Upper lobe of left lung (tissue), 6 donors: ENCODE measurements around the gene FAM110A. TPM values are rescaled to one million over a fixed set of nuclear protein-coding genes. Genes with fewer than 3 reads are reported as not detected.
A peak's percentile ranks its signal among the peaks of the same experiment; 100 is the strongest.
"Not testable (repeated sequence)": the region's sequence is repeated elsewhere in the genome, so short reads cannot be mapped to it uniquely, and the experiment has no call there.

Source experiments
- ATAC-seq, 2 donors: fragments of 200-7000 bp; cut with Tn5 transposase; one replicate each; pipeline ENCODE4 v1.9.1; 2022; ENCODE audit warnings: mild to moderate bottlenecking in 2 of 2, moderate library complexity in 2 of 2; ENCODE audit not compliant: low FRiP score in 2 of 2
- DNase-seq, 2 donors: peaks; one replicate each; pipeline ENCODE4 v3.0.0-alpha.2; 2019 to 2020
- H3K27ac ChIP-seq, 4 donors: fragments of 200-600 bp; sonication (generic); one replicate each; pipeline ENCODE4 v1.5.1; 2016 to 2019
- H3K27me3 ChIP-seq, 4 donors: fragments of 200-600 bp; sonication (generic); one replicate each; pipeline ENCODE4 v1.5.1; 2017 to 2019
- H3K36me3 ChIP-seq, 4 donors: fragments of 200-600 bp; sonication (generic); one replicate each; pipeline ENCODE4 v1.5.1; 2016 to 2019
- H3K4me1 ChIP-seq, 4 donors: fragments of 200-600 bp; sonication (generic); one replicate each; pipeline ENCODE4 v1.5.1; 2018 to 2019
- H3K4me3 ChIP-seq, 4 donors: fragments of 200-600 bp; sonication (generic); one replicate each; pipeline ENCODE4 v1.5.1; 2017 to 2019; ENCODE audit warnings: mild to moderate bottlenecking in 2 of 4, moderate library complexity in 1 of 4
- H3K9me3 ChIP-seq, 4 donors: fragments of 200-600 bp; sonication (generic); one replicate each; pipeline ENCODE4 v1.5.1; 2018 to 2019
- EP300 ChIP-seq, 4 donors: sonication (generic); formaldehyde crosslinking; IDR thresholded peaks; one replicate each; pipeline ENCODE4 v1.5.1; 2017; ENCODE audit warnings: antibody characterized with exemption in 4 of 4, control low read depth in 2 of 4
- POLR2A ChIP-seq, 4 donors: fragments of 450-650 bp; IDR thresholded peaks; one replicate each; pipeline ENCODE4 v1.5.1; 2016 to 2017; ENCODE audit warnings: antibody characterized with exemption in 4 of 4, mild to moderate bottlenecking in 2 of 4
- POLR2AphosphoS5 ChIP-seq, 2 donors: sonication (generic); formaldehyde crosslinking; IDR thresholded peaks; one replicate each; pipeline ENCODE4 v1.5.1; 2017; ENCODE audit warnings: antibody characterized with exemption in 2 of 2
- WGBS, 2 donors: methylation state at CpG; one replicate each; pipeline ENCODE4 v1.1.5; 2017 to 2018; 5-methylcytosine and 5-hydroxymethylcytosine counted together
- total RNA-seq, 6 donors: library from RNA; depleted of rRNA in 4 of 6; stranded (reverse); fragments of >200 nt in 4 of 6; gene quantifications; one replicate each; pipeline versions ENCODE4 v1.1.0 to v1.2.1, GENCODE V29; 2016 to 2021
- TF ChIP-seq, protein P1 (sequence below), 6 experiments: fragments of 450-650 bp in 4 of 6; fragments of 200-600 bp in 2 of 6; sonication (generic) in 2 of 6; IDR thresholded peaks; one replicate each; pipeline ENCODE4 v1.5.1; 2016 to 2019; ENCODE audit warnings: antibody characterized with exemption in 6 of 6
- donor health status: DM: no; HTN: no; CAD: no; lungs with moderate emphysema.
- donor health status: DM: no; HTN: yes; CAD: no; lungs with severe emphysema.

Gene FAM110A
- total RNA-seq, 6 donors from 2014 or later: 13.2 to 27.9 (median 19.9) TPM

GRCh38 chr20:889932-890463 is 56.5 kb downstream of the FAM110A start:
- Histone ChIP-seq H3K27me3 (peaks cover 0 to 2% (median 0%) of the 10 kb centered on the region in 4 donors), H3K27ac (no peak overlapping the region), H3K36me3 (no peaks in the 10 kb centered on the region), H3K4me3 (no peak overlapping the region), H3K9me3 (no peaks in the 10 kb centered on the region), H3K4me1 (peaks cover 0 to 8% (median 3%) of the 10 kb centered on the region in 4 donors)
- DNase-seq (no peak), ATAC-seq (no peak)
- WGBS, 2 donors: 68 to 80% methylated on average over 3 to 10 of the region's 10 CpGs
- TF ChIP-seq POLR2AphosphoS5 (IDR thresholded peaks at IDR 0.05) (no peak), EP300 (IDR thresholded peaks at IDR 0.05) (no peak), POLR2A (IDR thresholded peaks at IDR 0.05) (no peak)
- TF ChIP-seq, protein P1, sequence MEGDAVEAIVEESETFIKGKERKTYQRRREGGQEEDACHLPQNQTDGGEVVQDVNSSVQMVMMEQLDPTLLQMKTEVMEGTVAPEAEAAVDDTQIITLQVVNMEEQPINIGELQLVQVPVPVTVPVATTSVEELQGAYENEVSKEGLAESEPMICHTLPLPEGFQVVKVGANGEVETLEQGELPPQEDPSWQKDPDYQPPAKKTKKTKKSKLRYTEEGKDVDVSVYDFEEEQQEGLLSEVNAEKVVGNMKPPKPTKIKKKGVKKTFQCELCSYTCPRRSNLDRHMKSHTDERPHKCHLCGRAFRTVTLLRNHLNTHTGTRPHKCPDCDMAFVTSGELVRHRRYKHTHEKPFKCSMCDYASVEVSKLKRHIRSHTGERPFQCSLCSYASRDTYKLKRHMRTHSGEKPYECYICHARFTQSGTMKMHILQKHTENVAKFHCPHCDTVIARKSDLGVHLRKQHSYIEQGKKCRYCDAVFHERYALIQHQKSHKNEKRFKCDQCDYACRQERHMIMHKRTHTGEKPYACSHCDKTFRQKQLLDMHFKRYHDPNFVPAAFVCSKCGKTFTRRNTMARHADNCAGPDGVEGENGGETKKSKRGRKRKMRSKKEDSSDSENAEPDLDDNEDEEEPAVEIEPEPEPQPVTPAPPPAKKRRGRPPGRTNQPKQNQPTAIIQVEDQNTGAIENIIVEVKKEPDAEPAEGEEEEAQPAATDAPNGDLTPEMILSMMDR (IDR thresholded peaks at IDR 0.05): no peak

DNA sequence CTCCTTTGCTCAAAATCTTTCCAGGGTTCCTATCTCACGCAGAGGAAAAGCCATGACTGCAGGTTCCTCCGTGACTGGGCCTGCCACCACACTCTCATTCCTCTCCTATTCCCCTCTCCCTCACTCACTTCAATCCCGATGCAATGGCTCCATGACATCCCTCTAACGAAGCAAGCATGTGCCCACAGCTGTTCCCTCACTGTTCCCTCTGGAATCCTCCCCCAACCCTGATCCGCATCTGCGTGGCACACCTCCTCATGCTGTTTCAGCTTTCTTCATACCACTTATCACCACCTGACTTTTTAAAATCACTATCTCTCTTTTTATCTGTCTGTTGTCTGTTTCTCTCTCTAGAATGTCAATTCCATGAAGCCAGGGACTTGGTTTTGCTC is 57.1 kb downstream of the FAM110A start:
- H3K9me3 ChIP-seq: no peaks in the 10 kb centered on the region
- H3K4me1 ChIP-seq: peaks cover 0 to 7% (median 3%) of the 10 kb centered on the region in 4 donors
- no peak overlapping the region for H3K27ac ChIP-seq
- no peaks in the 10 kb centered on the region for H3K36me3 ChIP-seq
- ATAC-seq: no peak
- TF ChIP-seq POLR2A (IDR thresholded peaks at IDR 0.05) (no peak), EP300 (IDR thresholded peaks at IDR 0.05) (no peak), POLR2AphosphoS5 (IDR thresholded peaks at IDR 0.05) (no peak)
- TF ChIP-seq, protein P1 (IDR thresholded peaks at IDR 0.05): no peak
- 78 to 82% methylated on average over 6 of the region's 6 CpGs for WGBS, 2 donors
- DNase-seq: no peak
- no peak overlapping the region for H3K4me3 ChIP-seq
- H3K27me3 ChIP-seq: no peaks in the 10 kb centered on the region

DNA sequence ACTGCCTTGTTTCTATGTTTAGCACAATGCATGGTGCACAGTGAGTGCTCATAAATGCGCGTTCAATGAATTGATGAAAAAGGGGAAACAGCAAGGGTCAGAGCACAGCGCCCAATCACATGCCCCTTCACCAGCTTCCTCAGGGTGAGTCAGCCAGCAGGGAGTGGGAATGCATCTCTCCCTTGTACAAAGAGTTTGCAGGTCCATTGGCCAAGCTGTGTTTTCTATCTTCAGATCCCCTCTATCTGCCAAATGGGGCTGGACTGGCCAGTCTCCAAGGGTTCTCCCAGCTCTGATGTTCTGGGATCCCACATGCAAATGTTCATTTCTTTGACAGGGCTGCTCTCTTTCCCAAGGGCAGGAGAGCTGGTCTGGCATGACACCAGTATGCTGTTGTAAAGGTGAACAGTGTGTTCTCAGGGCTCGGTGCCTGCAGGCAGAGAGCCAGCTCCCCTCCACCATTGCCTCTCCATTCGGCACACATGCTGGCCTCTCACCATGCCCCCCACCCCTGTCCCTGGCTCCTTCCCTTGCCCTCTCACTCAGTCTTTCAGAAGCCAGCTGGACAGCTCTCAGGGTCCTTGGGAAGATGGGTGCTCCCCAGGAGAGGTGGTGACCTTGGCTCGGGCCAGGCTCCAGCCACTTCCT is 57.7 kb downstream of the FAM110A start:
- H3K27me3 ChIP-seq: no peaks in the 10 kb centered on the region
- H3K4me3 ChIP-seq: no peak overlapping the region
- no peaks in the 10 kb centered on the region for H3K9me3 ChIP-seq
- no peaks in the 10 kb centered on the region for H3K36me3 ChIP-seq
- H3K27ac ChIP-seq: no peak overlapping the region
- DNase-seq (peak in 1 of 2 donors; percentile 34), ATAC-seq (peak in 1 of 2 donors; percentile 22)
- TF ChIP-seq EP300 (IDR thresholded peaks at IDR 0.05) (no peak), POLR2A (IDR thresholded peaks at IDR 0.05) (no peak), POLR2AphosphoS5 (IDR thresholded peaks at IDR 0.05) (no peak)
- TF ChIP-seq, protein P1 (IDR thresholded peaks at IDR 0.05): no peak
- 58 to 60% methylated on average over 6 of the region's 6 CpGs for WGBS, 2 donors
- H3K4me1 ChIP-seq: peaks cover 0 to 7% (median 3%) of the 10 kb centered on the region in 4 donors

DNA sequence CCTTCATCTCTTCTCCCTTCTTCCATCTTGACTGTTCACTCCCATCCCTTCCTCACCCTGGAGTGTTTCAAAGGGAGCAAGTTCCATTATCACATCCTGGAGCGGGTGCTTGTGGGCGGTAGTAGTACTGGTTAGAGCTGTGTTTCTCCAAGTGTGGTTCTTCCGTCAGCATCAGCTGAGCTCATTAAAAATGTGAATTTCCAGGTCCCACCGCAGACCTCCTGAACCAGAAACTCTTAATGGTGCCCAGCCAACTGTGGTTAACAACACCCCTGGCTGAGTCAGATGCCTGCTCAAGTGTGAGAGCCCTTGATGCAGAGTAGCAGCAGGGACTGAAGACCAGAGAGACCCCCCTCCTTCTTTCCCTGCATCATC is 58.2 kb downstream of the FAM110A start:
- no peaks in the 10 kb centered on the region for H3K9me3 ChIP-seq
- H3K27me3 ChIP-seq: no peaks in the 10 kb centered on the region
- ATAC-seq: peak in 1 of 2 donors; percentile 25
- no peak overlapping the region for H3K4me3 ChIP-seq
- H3K4me1 ChIP-seq: peaks cover 0 to 7% (median 3%) of the 10 kb centered on the region in 4 donors
- no peak overlapping the region for H3K27ac ChIP-seq
- no peaks in the 10 kb centered on the region for H3K36me3 ChIP-seq
- DNase-seq: no peak
- TF ChIP-seq POLR2A (IDR thresholded peaks at IDR 0.05) (no peak), EP300 (IDR thresholded peaks at IDR 0.05) (no peak), POLR2AphosphoS5 (IDR thresholded peaks at IDR 0.05) (no peak)
- TF ChIP-seq, protein P1 (IDR thresholded peaks at IDR 0.05): no peak
- WGBS, 2 donors: 73 to 86% methylated on average over 4 of the region's 4 CpGs

DNA sequence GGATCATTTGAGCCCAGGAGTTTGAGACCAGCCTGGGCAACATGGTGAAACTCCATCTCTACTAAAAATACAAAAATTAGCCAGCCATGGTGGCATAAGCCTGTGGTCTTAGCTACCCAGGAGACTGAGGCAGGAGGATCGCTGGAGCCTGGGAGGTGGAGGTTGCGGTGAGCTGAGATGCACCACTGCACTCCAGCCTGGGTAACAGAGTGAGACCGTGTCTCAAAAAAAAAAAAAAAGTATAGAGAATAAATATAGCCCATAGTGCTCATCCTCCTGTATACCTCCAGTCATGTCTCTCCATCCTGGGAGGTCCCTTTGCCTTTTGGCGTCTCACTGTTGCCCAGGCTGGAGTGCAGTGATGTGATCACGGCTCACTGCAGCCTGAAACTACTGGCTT is 58.9 kb downstream of the FAM110A start:
- not testable (repeated sequence) for H3K9me3 ChIP-seq

More for the DNA sequence above, 58.9 kb downstream of the FAM110A start:
- not testable (repeated sequence) for H3K4me3 ChIP-seq, DNase-seq, H3K4me1 ChIP-seq, ATAC-seq, H3K27me3 ChIP-seq, H3K27ac ChIP-seq, H3K36me3 ChIP-seq
- WGBS, 2 donors: 75 to 86% methylated on average over 5 of the region's 5 CpGs

Other genes starting within 250 kb of the FAM110A start
- gene TCF15, start 223.4 kb upstream of the FAM110A start, total RNA-seq: 1 to 10 TPM in 2 of 6 donors, under 1 TPM in 3, not detected in 1; 0.14 to 1.4 (median 0.39) TPM
- gene SRXN1, start 180.5 kb upstream of the FAM110A start, total RNA-seq: 10 to 100 TPM; 10.5 to 58.2 (median 32.7) TPM
- not detected for gene SCRT2, start 157.9 kb upstream of the FAM110A start, total RNA-seq
- gene SLC52A3, start 65.2 kb upstream of the FAM110A start, total RNA-seq: 1 to 10 TPM in 5 of 6 donors, under 1 TPM in 1; 0.89 to 3.5 (median 3.1) TPM
- 1 to 10 TPM in 5 of 6 donors, under 1 TPM in 1; 0.39 to 3.0 (median 1.4) TPM for gene ANGPT4, start 82.6 kb downstream of the FAM110A start, total RNA-seq
- gene RSPO4, start 168.6 kb downstream of the FAM110A start, total RNA-seq: 10 to 100 TPM in 1 of 6 donors, 1 to 10 TPM in 4, under 1 TPM in 1; 0.49 to 11.2 (median 4.4) TPM